Heart left ventricle (tissue), 16 donors: ENCODE data around the gene GM2A. TPM values are rescaled to one million over a fixed set of nuclear protein-coding genes. Genes with fewer than 3 reads are reported as not detected.
"Not testable (repeated sequence)": the region's sequence is repeated elsewhere in the genome, so short reads cannot be mapped to it uniquely, and the experiment has no call there.

Experiments used
- ATAC-seq, 4 donors: fragments of 200-7000 bp; cut with Tn5 transposase; one replicate each; pipeline ENCODE4 v1.9.1; 2020 to 2022; ENCODE audit warnings: moderate library complexity in 4 of 4, mild to moderate bottlenecking in 3 of 4, moderate number of reproducible peaks in 1 of 4
- DNase-seq, 5 donors: peaks; one replicate each; pipeline ENCODE4 v3.0.0-alpha.2; 2020
- H3K27ac ChIP-seq, 12 donors: fragments of 200-600 bp; sonication (generic) in 4 of 12; one replicate each; pipeline versions ENCODE4 v1.5.0 to v1.8.0; 2016 to 2022; ENCODE audit warnings: mild to moderate bottlenecking in 2 of 12
- H3K27me3 ChIP-seq, 9 donors: fragments of 200-600 bp; sonication (generic) in 2 of 9; one replicate each; pipeline versions ENCODE4 v1.5.1 to v1.8.0; 2016 to 2022; ENCODE audit warnings: mild to moderate bottlenecking in 3 of 9
- H3K36me3 ChIP-seq, 9 donors: fragments of 200-600 bp; sonication (generic) in 2 of 9; one replicate each; pipeline versions ENCODE4 v1.5.0 to v1.8.0; 2018 to 2022; ENCODE audit warnings: mild to moderate bottlenecking in 2 of 9
- H3K4me1 ChIP-seq, 12 donors: fragments of 200-600 bp; sonication (generic) in 4 of 12; one replicate each; pipeline versions ENCODE4 v1.5.0 to v1.8.0; 2016 to 2022; ENCODE audit warnings: mild to moderate bottlenecking in 3 of 12
- H3K4me3 ChIP-seq, 12 donors: fragments of 200-600 bp; sonication (generic) in 4 of 12; one replicate each; pipeline versions ENCODE4 v1.5.0 to v1.8.0; 2017 to 2022; ENCODE audit warnings: mild to moderate bottlenecking in 9 of 12, moderate library complexity in 4 of 12
- H3K9me3 ChIP-seq, 12 donors: fragments of 200-600 bp; sonication (generic) in 4 of 12; one replicate each; pipeline versions ENCODE4 v1.5.0 to v1.8.0; 2016 to 2022; ENCODE audit warnings: mild to moderate bottlenecking in 1 of 12
- POLR2A ChIP-seq, 2 donors: fragments of 450-650 bp; IDR thresholded peaks; one replicate each; pipeline ENCODE4 v1.6.1; 2017; ENCODE audit warnings: antibody characterized with exemption in 2 of 2, mild to moderate bottlenecking in 2 of 2, moderate library complexity in 2 of 2
- WGBS, 4 donors: extraction: QIAGEN DNeasy Blood & Tissue Kit in 2 of 4; methylation state at CpG; one replicate each; pipeline versions ENCODE4 v1.1.5 to v1.1.7; 2013 to 2018; 5-methylcytosine and 5-hydroxymethylcytosine counted together
- intact Hi-C, 10 donors: fragments of 100-400 bp; cut with DNase I; formaldehyde crosslinking; loops; one replicate each; pipeline versions ENCODE4 v1.11.1 to v1.14.2; 2022
- polyA plus RNA-seq, 2 donors: library from polyadenylated mRNA; stranded (reverse); fragments of 200-250 nt; gene quantifications; one replicate each; pipeline ENCODE4 v1.2.3, GENCODE V29; 2013
- total RNA-seq, 9 donors: library from RNA; depleted of rRNA in 2 of 9; stranded (reverse); fragments of >200 nt in 2 of 9; fragmentation: NEBNext Ultra II Directional in 3 of 9; extraction: Animal tissue kit (Norgen Biotek cat#: 25700) in 3 of 9; gene quantifications; one replicate each; pipeline versions ENCODE4 v1.1.0 to v1.2.4, GENCODE V29; 2016 to 2023
- TF ChIP-seq, protein P1 (sequence below), 12 donors: fragments of 200-600 bp; sonication (generic) in 4 of 12; IDR thresholded peaks; one replicate each; pipeline versions ENCODE4 v1.5.0 to v1.8.0; 2018 to 2022; ENCODE audit warnings: antibody characterized with exemption in 12 of 12, mild to moderate bottlenecking in 5 of 12
- donor health status: ischemic (EF 13 %, LVEDD 7.1; RV severe dilation, severe dysfunction).
- donor health status: healthy with polysubstance abuse.
- donor health status: DM: no; HTN: yes; CAD: no.
- donor health status: DM: no; HTN: no; CAD: no.
- donor health status: ischemic (EF 25% LVEDD 6.9; RV normal size, moderate dysfunction).
- donor health status: ischemic (EF 25% LVEDD 5.7; RV mildly dilated, moderate dysfunction).
- donor health status: healthy.
- donor health status: DM: yes; HTN: yes; CAD: no.
- donor health status: ischemic (EF 35%, LVEDD 5.7; RV mildly dilated, moderate dysfunction).
- donor health status: nonischemic (EF 11% LVEDD 7.7; RV severe dilation, severe dysfunction).
- donor health status: DM: yes; HTN: yes; CAD: no.
- donor health status: PGD.
- donor health status: ischemic (EF 29% LVEDD 5.4; RV normal size, mild dysfunction).
- donor health status: nonischemic (EF 23%, LVEDD 6.1; RV moderate dilation, normal function).

Gene GM2A
- total and polyA plus RNA-seq, 11 donors, result 22.8 to 71.4 (median 40.0) TPM

DNA sequence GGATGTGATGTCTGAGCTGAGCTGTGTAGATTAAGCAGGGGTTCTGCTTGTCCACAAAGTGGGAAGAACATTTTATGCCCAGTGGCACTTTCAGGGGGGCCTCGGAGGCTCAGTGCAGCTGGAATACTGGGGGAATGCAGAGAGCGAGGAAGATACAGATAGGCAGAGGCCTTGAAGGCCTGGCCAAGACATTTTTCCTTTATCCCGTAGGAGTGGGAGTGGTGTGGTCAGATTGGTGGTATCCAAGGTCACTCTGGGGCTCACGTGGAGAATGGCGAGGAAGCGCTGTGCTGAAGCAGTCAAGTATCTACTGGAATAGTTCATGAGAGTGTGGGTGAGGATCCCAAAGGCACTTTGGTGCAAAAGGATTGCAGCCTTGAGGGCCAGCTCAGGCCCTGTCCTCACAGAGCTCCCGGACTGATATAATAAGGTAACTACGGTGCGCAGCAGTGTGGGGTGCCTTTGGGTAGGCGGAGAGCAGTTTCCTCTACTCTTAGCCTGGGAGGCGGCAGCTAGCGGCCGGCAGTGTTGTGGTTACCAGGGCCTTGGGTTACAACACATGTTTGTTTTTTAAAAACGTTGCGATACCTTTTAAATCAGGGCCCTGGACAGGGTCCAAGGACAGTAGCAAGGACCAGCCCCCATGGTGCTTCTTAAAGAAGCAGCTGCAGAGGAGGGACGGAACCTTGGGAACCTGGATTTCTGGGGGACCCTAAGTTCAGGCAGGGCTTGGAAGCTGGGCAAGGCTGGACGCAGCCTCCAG, 18.3 kb upstream of the GM2A start:
- peak overlapping the region; percentile 18 to 84 (median 79) for H3K27ac ChIP-seq
- DNase-seq (peak; percentile 62 to 82 (median 80)), ATAC-seq (peak; percentile 66 to 82 (median 80))
- intact Hi-C loops, result loop anchor here in 8 of 10 donors (5.0 to 10.0 kb wide), 10 partner anchors 37 to 232 kb away; partner anchors contain the start of gene ANXA6 (in 2 of the 8)
- no peaks in the 10 kb centered on the region for H3K36me3 ChIP-seq
- peaks cover 4 to 45% (median 29%) of the 10 kb centered on the region in 12 donors for H3K4me1 ChIP-seq
- TF ChIP-seq, protein P1, sequence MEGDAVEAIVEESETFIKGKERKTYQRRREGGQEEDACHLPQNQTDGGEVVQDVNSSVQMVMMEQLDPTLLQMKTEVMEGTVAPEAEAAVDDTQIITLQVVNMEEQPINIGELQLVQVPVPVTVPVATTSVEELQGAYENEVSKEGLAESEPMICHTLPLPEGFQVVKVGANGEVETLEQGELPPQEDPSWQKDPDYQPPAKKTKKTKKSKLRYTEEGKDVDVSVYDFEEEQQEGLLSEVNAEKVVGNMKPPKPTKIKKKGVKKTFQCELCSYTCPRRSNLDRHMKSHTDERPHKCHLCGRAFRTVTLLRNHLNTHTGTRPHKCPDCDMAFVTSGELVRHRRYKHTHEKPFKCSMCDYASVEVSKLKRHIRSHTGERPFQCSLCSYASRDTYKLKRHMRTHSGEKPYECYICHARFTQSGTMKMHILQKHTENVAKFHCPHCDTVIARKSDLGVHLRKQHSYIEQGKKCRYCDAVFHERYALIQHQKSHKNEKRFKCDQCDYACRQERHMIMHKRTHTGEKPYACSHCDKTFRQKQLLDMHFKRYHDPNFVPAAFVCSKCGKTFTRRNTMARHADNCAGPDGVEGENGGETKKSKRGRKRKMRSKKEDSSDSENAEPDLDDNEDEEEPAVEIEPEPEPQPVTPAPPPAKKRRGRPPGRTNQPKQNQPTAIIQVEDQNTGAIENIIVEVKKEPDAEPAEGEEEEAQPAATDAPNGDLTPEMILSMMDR (IDR thresholded peaks at IDR 0.05), result no peak
- TF ChIP-seq POLR2A (IDR thresholded peaks at IDR 0.05), result peak in 1 of 2 donors; percentile 13
- no peaks in the 10 kb centered on the region for H3K27me3 ChIP-seq
- H3K9me3 ChIP-seq, result no peaks in the 10 kb centered on the region
- 9 to 15% (median 14%) methylated on average over 17 of the region's 17 CpGs for WGBS, 4 donors
- H3K4me3 ChIP-seq, result peak overlapping the region in 8 of 12 donors; percentile 1 to 26 (median 18)

DNA sequence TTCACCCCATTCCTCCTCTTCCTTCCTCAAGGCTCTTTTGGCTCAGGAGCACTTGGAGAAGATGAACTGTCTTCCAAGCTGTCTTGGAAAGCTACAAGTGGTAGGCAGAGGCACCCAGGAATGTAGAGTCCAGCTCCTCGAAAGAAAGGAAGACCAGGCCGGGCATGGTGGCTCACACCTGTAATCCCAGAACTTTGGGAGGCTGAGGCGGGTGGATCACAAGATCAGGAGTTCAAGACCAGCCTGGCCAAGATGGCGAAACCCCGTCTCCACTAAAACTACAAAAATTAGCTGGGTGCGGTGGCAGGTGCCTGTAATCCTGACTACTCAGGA, 17.8 kb upstream of the GM2A start:
- Histone ChIP-seq H3K4me1 (peaks cover 4 to 45% (median 28%) of the 10 kb centered on the region in 12 donors), H3K27ac (peak overlapping the region; percentile 18 to 84 (median 79)), H3K4me3 (peak overlapping the region in 8 of 12 donors; percentile 1 to 26 (median 18))
- not testable (repeated sequence) for ATAC-seq, DNase-seq, H3K9me3 ChIP-seq, H3K27me3 ChIP-seq, H3K36me3 ChIP-seq
- intact Hi-C loops, result loop anchor here in 7 of 10 donors (5.0 to 10.0 kb wide), 9 partner anchors 38 to 233 kb away; partner anchors contain the start of gene ANXA6 (in 2 of the 7)
- 91 to 97% (median 95%) methylated on average over 6 of the region's 6 CpGs for WGBS, 4 donors

DNA sequence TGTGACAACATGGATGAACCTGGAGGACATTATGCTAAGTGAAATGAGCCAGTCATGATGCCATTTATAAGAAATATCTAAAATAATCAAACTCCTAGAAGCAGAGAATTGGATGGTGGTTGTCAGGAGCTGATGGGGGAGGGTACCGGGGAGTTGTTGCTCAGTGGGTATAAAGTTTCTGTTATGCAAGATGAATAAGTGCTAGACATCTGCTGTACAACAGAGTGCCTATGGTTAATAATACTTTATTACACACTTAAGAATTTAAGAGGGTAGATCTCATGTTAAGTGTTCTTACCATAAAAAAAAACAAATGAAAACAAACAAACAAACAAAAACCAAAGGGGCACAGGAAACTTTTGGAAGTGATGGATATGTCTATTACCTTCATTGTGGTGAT, 16.1 kb upstream of the GM2A start:
- Histone ChIP-seq H3K4me3 (no peak overlapping the region), H3K27me3 (no peaks in the 10 kb centered on the region), H3K9me3 (no peaks in the 10 kb centered on the region), H3K36me3 (no peaks in the 10 kb centered on the region), H3K4me1 (peaks cover 4 to 52% (median 28%) of the 10 kb centered on the region in 12 donors), H3K27ac (peak overlapping the region in 2 of 12 donors; percentile 86 to 89)
- intact Hi-C loops, result loop anchor here in 7 of 10 donors (5.0 to 10.0 kb wide), 9 partner anchors 40 to 235 kb away; partner anchors contain the start of gene ANXA6 (in 2 of the 7)
- no peak for ATAC-seq
- 95 to 100% (median 98%) methylated on average over 1 of the region's 1 CpG for WGBS, 4 donors
- no peak for TF ChIP-seq POLR2A (IDR thresholded peaks at IDR 0.05)
- TF ChIP-seq, protein P1 (IDR thresholded peaks at IDR 0.05), result no peak
- no peak for DNase-seq

DNA sequence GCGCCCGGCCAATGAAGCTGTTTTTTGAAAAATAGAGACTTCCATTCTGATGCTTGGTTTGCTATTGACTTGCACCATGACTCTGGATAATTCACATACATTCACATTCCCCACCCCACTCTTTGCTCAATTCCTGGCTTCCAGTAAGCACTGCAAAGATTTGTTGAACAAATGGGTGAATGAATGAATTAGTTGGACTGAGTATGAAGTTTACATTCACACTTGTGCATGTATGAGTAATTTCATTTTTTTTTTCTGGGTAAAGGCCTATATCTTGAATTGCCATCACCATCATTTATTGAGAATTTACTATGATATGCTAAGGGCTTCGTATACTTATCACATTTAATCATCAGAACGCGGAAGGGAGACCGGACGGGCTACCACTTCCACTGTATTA, 15.3 kb upstream of the GM2A start:
- no peak for TF ChIP-seq POLR2A (IDR thresholded peaks at IDR 0.05)
- TF ChIP-seq, protein P1 (IDR thresholded peaks at IDR 0.05), result no peak
- WGBS, 4 donors, result 51 to 65% (median 60%) methylated on average over 7 of the region's 7 CpGs
- Histone ChIP-seq H3K27ac (peak overlapping the region; percentile 47 to 90 (median 86)), H3K9me3 (no peaks in the 10 kb centered on the region), H3K4me1 (peaks cover 4 to 52% (median 28%) of the 10 kb centered on the region in 12 donors), H3K36me3 (no peaks in the 10 kb centered on the region), H3K27me3 (no peaks in the 10 kb centered on the region), H3K4me3 (peak overlapping the region in 6 of 12 donors; percentile 19 to 46 (median 31))
- DNase-seq (no peak), ATAC-seq (no peak)
- intact Hi-C loops, result loop anchor here in 8 of 10 donors (2.0 to 10.0 kb wide), 11 partner anchors 40 to 235 kb away; partner anchors contain the start of gene ANXA6 (in 2 of the 8)
